ENCODE results near the gene CENPX. TPM values are rescaled to one million over a fixed set of nuclear protein-coding genes. Genes with fewer than 3 reads are reported as not detected.

Gene CENPX
- total and polyA plus RNA-seq, 2 of the 13 experiments (the other 11 are each of a cell fraction or from before 2014, with no cell fraction given), result 92.7 to 170 TPM

- TF ChIP-seq ZHX1 (CRISPR knock-in tag; IDR thresholded peaks at IDR 0.05; ENCODE audit: low read depth) (peak; percentile 96), ZNF652 (CRISPR knock-in tag; IDR thresholded peaks at IDR 0.05; ENCODE audit: borderline replicate concordance, low read depth) (no peak), RNF219 (CRISPR knock-in tag; IDR thresholded peaks at IDR 0.05) (no peak), ATF7-NPFF (CRISPR knock-in tag; IDR thresholded peaks at IDR 0.05; ENCODE audit: low read depth) (0 out of 2 replicates have a peak, but pooled peaks have one; percentile 41), NFIB (CRISPR knock-in tag; IDR thresholded peaks at IDR 0.05; ENCODE audit: borderline replicate concordance) (no peak), ZNF343 (CRISPR knock-in tag; IDR thresholded peaks at IDR 0.05) (no peak), IKZF1 (IDR thresholded peaks at IDR 0.05) (no peak), ZNF562 (CRISPR knock-in tag; IDR thresholded peaks at IDR 0.05; ENCODE audit: borderline replicate concordance) (no peak), ZBTB33 (CRISPR knock-in tag; IDR thresholded peaks at IDR 0.05) (peak; percentile 100), ZMYM4 (CRISPR knock-in tag; IDR thresholded peaks at IDR 0.05) (no peak), ZNF513 (CRISPR knock-in tag; conservative IDR thresholded peaks at IDR 0.05) (no peak), ZNF589 (CRISPR knock-in tag; conservative IDR thresholded peaks at IDR 0.05) (0 out of 2 replicates have a peak, but pooled peaks have one; percentile 39), ZNF331 (CRISPR knock-in tag; IDR thresholded peaks at IDR 0.05) (no peak), ZKSCAN1 (IDR thresholded peaks at IDR 0.05; ENCODE audit: low read length) (no peak), POGZ (CRISPR knock-in tag; IDR thresholded peaks at IDR 0.05) (0 out of 2 replicates have a peak, but pooled peaks have one; percentile 17), BRF2 (CRISPR knock-in tag; IDR thresholded peaks at IDR 0.05) (no peak), ZBTB38 (CRISPR knock-in tag; IDR thresholded peaks at IDR 0.05) (peak; percentile 99), MXD1 (CRISPR knock-in tag; IDR thresholded peaks at IDR 0.05) (0 out of 2 replicates have a peak, but pooled peaks have one; percentile 18), KDM5B (CRISPR knock-in tag; IDR thresholded peaks at IDR 0.05; ENCODE audit: borderline replicate concordance) (peak; percentile 55; the same call in 1 of the 2 replicates)
Observed at GRCh38 chr17:82030470-82031302, 8.0 kb upstream of the CENPX start (continued).

Data from HepG2 (cell line).